ENCODE measurements around the gene DEPDC4. TPM values are rescaled to one million over a fixed set of nuclear protein-coding genes. Genes with fewer than 3 reads are reported as not detected.

DEPDC4 gene
- total RNA-seq, 5 donors from 2014 or later (not counting 1 experiment from before 2014, with no cell fraction given), result 0.38 to 0.93 (median 0.61) TPM; not detected in 1

GRCh38 chr12:100214518-100214917 is 52.4 kb downstream of the DEPDC4 start:
- Mint-ChIP-seq H3K27me3 (no peaks in the 10 kb centered on the region), H3K9me3 (no peaks in the 10 kb centered on the region), H3K4me3 (no peak overlapping the region), H3K36me3 (peaks cover 36% of the 10 kb centered on the region), H3K4me1 (peaks cover 0 to 2% (median 0%) of the 10 kb centered on the region in 3 donors), H3K27ac (peak overlapping the region in 1 of 2 donors; percentile 54)
- no peaks in the 10 kb centered on the region for H3K27me3 ChIP-seq (replicated peaks in 1 of 2; ENCODE audit: control insufficient read depth in 2 of 2, extremely low read depth in 1 of 2, insufficient read depth in 2 of 2, low read length in 1 of 2)
- ChIA-PET POLR2A (no interaction called here), CTCF (no interaction called here)
- H3K36me3 ChIP-seq (ENCODE audit: control insufficient read depth in 2 of 2, extremely low read depth in 1 of 2, insufficient read depth in 1 of 2, low read length in 1 of 2), result peaks cover 15 to 76% of the 10 kb centered on the region in 2 donors
- H3K4me1 ChIP-seq (ENCODE audit: control insufficient read depth in 1 of 2, extremely low read depth in 1 of 2, insufficient read depth in 2 of 2, low read length in 2 of 2), result no peaks in the 10 kb centered on the region
- ATAC-seq (replicated peaks in 1 of 4) (no peak), DNase-seq (no peak)
- no peaks in the 10 kb centered on the region for H3K9me3 ChIP-seq
- WGBS (ENCODE audit: insufficient coverage), result no CpG with 5 or more reads among the region's 2 CpGs
- no peak overlapping the region for H3K4me3 ChIP-seq (ENCODE audit: control insufficient read depth in 1 of 2, extremely low read depth in 1 of 2, low read length in 1 of 2)
- H3K27ac ChIP-seq (ENCODE audit: low read length), result no peak overlapping the region

- Mint-ChIP-seq H3K27ac (no peak overlapping the region), H3K27me3 (no peaks in the 10 kb centered on the region), H3K4me3 (no peak overlapping the region), H3K9me3 (no peaks in the 10 kb centered on the region), H3K4me1 (peaks cover 0 to 2% (median 0%) of the 10 kb centered on the region in 3 donors), H3K36me3 (peaks cover 40% of the 10 kb centered on the region)
- Histone ChIP-seq H3K36me3 (ENCODE audit: control insufficient read depth in 2 of 2, extremely low read depth in 1 of 2, insufficient read depth in 1 of 2, low read length in 1 of 2) (peaks cover 15 to 81% of the 10 kb centered on the region in 2 donors), H3K4me1 (ENCODE audit: control insufficient read depth in 1 of 2, extremely low read depth in 1 of 2, insufficient read depth in 2 of 2, low read length in 2 of 2) (no peaks in the 10 kb centered on the region), H3K27me3 (replicated peaks in 1 of 2; ENCODE audit: control insufficient read depth in 2 of 2, extremely low read depth in 1 of 2, insufficient read depth in 2 of 2, low read length in 1 of 2) (no peaks in the 10 kb centered on the region), H3K9me3 (no peaks in the 10 kb centered on the region), H3K27ac (ENCODE audit: low read length) (no peak overlapping the region), H3K4me3 (ENCODE audit: control insufficient read depth in 1 of 2, extremely low read depth in 1 of 2, low read length in 1 of 2) (no peak overlapping the region)
- ChIA-PET POLR2A (interaction anchor here in 1 of 2 donors (0.7 kb wide), 1 partner anchor 1184 kb away, joined by 4 read pairs; no protein-coding TSS in a partner anchor), CTCF (interaction anchor here in 1 of 2 donors (0.8 kb wide), 1 partner anchor 22 kb away, joined by 3 read pairs; no protein-coding TSS in a partner anchor)
- 83% methylated on average over 1 of the region's 5 CpGs for WGBS (ENCODE audit: insufficient coverage)
- DNase-seq, result no peak
- ATAC-seq (replicated peaks in 1 of 4), result no peak
Measured at GRCh38 chr12:100213016-100213891, 53.6 kb downstream of the DEPDC4 start.

GRCh38 chr12:100211698-100212097 is 55.2 kb downstream of the DEPDC4 start:
- WGBS (ENCODE audit: insufficient coverage), result no CpG with 5 or more reads among the region's 2 CpGs
- Mint-ChIP-seq H3K4me3 (no peak overlapping the region), H3K36me3 (peaks cover 42% of the 10 kb centered on the region), H3K27ac (no peak overlapping the region), H3K4me1 (peaks cover 0 to 2% (median 0%) of the 10 kb centered on the region in 3 donors), H3K9me3 (no peaks in the 10 kb centered on the region), H3K27me3 (no peaks in the 10 kb centered on the region)
- no peak for ATAC-seq (replicated peaks in 1 of 4)
- ChIA-PET CTCF (no interaction called here), POLR2A (interaction anchor here in 1 of 2 donors (0.6 to 1.1 kb wide), 3 partner anchors 11 to 1911 kb away, joined by 3 read pairs; partner anchors contain the start of gene ACTR6)
- Histone ChIP-seq H3K27ac (ENCODE audit: low read length) (no peak overlapping the region), H3K9me3 (no peaks in the 10 kb centered on the region), H3K4me3 (ENCODE audit: control insufficient read depth in 1 of 2, extremely low read depth in 1 of 2, low read length in 1 of 2) (no peak overlapping the region), H3K27me3 (replicated peaks in 1 of 2; ENCODE audit: control insufficient read depth in 2 of 2, extremely low read depth in 1 of 2, insufficient read depth in 2 of 2, low read length in 1 of 2) (no peaks in the 10 kb centered on the region), H3K36me3 (ENCODE audit: control insufficient read depth in 2 of 2, extremely low read depth in 1 of 2, insufficient read depth in 1 of 2, low read length in 1 of 2) (peaks cover 15 to 84% of the 10 kb centered on the region in 2 donors), H3K4me1 (ENCODE audit: control insufficient read depth in 1 of 2, extremely low read depth in 1 of 2, insufficient read depth in 2 of 2, low read length in 2 of 2) (no peaks in the 10 kb centered on the region)
- no peak for DNase-seq

- Histone ChIP-seq H3K4me3 (ENCODE audit: control insufficient read depth in 1 of 2, extremely low read depth in 1 of 2, low read length in 1 of 2) (no peak overlapping the region), H3K9me3 (no peaks in the 10 kb centered on the region), H3K27ac (ENCODE audit: low read length) (no peak overlapping the region), H3K4me1 (ENCODE audit: control insufficient read depth in 1 of 2, extremely low read depth in 1 of 2, insufficient read depth in 2 of 2, low read length in 2 of 2) (no peaks in the 10 kb centered on the region), H3K36me3 (ENCODE audit: control insufficient read depth in 2 of 2, extremely low read depth in 1 of 2, insufficient read depth in 1 of 2, low read length in 1 of 2) (peaks cover 5 to 74% of the 10 kb centered on the region in 2 donors), H3K27me3 (replicated peaks in 1 of 2; ENCODE audit: control insufficient read depth in 2 of 2, extremely low read depth in 1 of 2, insufficient read depth in 2 of 2, low read length in 1 of 2) (no peaks in the 10 kb centered on the region)
- WGBS (ENCODE audit: insufficient coverage), result 100% methylated on average over 4 of the region's 5 CpGs
- DNase-seq (no peak), ATAC-seq (replicated peaks in 1 of 4) (no peak)
- no peak overlapping the region for H3K27ac Mint-ChIP-seq
- no peak overlapping the region for H3K4me3 Mint-ChIP-seq
- peaks cover 0 to 8% (median 5%) of the 10 kb centered on the region in 3 donors for H3K4me1 Mint-ChIP-seq
- peaks cover 29% of the 10 kb centered on the region for H3K36me3 Mint-ChIP-seq
- H3K27me3 Mint-ChIP-seq, result no peaks in the 10 kb centered on the region
- no peaks in the 10 kb centered on the region for H3K9me3 Mint-ChIP-seq
- ChIA-PET CTCF (interaction anchor here in 1 of 2 donors (0.5 kb wide), 1 partner anchor 122 kb away, joined by 4 read pairs; no protein-coding TSS in a partner anchor), POLR2A (no interaction called here)
Measured at GRCh38 chr12:100208834-100209233, 58.0 kb downstream of the DEPDC4 start.

- peaks cover 0 to 11% of the 10 kb centered on the region in 2 experiments for H3K4me1 ChIP-seq (ENCODE audit: control insufficient read depth in 1 of 2, extremely low read depth in 1 of 2, insufficient read depth in 2 of 2, low read length in 2 of 2)
- H3K27ac ChIP-seq (ENCODE audit: low read length), result no peak overlapping the region
- H3K4me1 Mint-ChIP-seq, result peaks cover 7 to 21% (median 16%) of the 10 kb centered on the region in 3 donors
- H3K36me3 Mint-ChIP-seq, result peaks cover 27% of the 10 kb centered on the region
- H3K36me3 ChIP-seq (ENCODE audit: control insufficient read depth in 2 of 2, extremely low read depth in 1 of 2, insufficient read depth in 1 of 2, low read length in 1 of 2), result peaks cover 0 to 61% of the 10 kb centered on the region in 2 donors
- no peak overlapping the region for H3K27ac Mint-ChIP-seq
- no peaks in the 10 kb centered on the region for H3K27me3 Mint-ChIP-seq
- H3K4me3 ChIP-seq (ENCODE audit: control insufficient read depth in 1 of 2, extremely low read depth in 1 of 2, low read length in 1 of 2), result no peak overlapping the region
- no peaks in the 10 kb centered on the region for H3K27me3 ChIP-seq (replicated peaks in 1 of 2; ENCODE audit: control insufficient read depth in 2 of 2, extremely low read depth in 1 of 2, insufficient read depth in 2 of 2, low read length in 1 of 2)
- no peaks in the 10 kb centered on the region for H3K9me3 ChIP-seq
- ChIA-PET POLR2A (interaction anchor here in 1 of 2 donors (0.6 kb wide), 1 partner anchor 72 kb away, joined by 3 read pairs; no protein-coding TSS in a partner anchor), CTCF (no interaction called here)
- no CpG with 5 or more reads among the region's 2 CpGs for WGBS (ENCODE audit: insufficient coverage)
- H3K9me3 Mint-ChIP-seq, result no peaks in the 10 kb centered on the region
- no peak overlapping the region for H3K4me3 Mint-ChIP-seq
- ATAC-seq (replicated peaks in 1 of 4), result no peak
- DNase-seq, result no peak
Measured at GRCh38 chr12:100207311-100207710, 59.6 kb downstream of the DEPDC4 start.

- peak overlapping the region; percentile 98 to 99 (median 99) for H3K4me3 Mint-ChIP-seq
- peaks cover 10 to 36% of the 10 kb centered on the region in 2 experiments for H3K4me1 ChIP-seq (ENCODE audit: control insufficient read depth in 1 of 2, extremely low read depth in 1 of 2, insufficient read depth in 2 of 2, low read length in 2 of 2)
- peaks cover 43 to 50% (median 43%) of the 10 kb centered on the region in 3 donors for H3K4me1 Mint-ChIP-seq
- WGBS (ENCODE audit: insufficient coverage), result 71% methylated on average over 8 of the region's 24 CpGs
- H3K27ac ChIP-seq (ENCODE audit: low read length), result peak overlapping the region; percentile 93
- ChIA-PET POLR2A (interaction anchor here in 1 of 2 donors (0.6 kb wide), 2 partner anchors 8 to 19 kb away, joined by 3 to 6 read pairs; no protein-coding TSS in a partner anchor), CTCF (interaction anchor here (0.7 to 1.5 kb wide), 10 partner anchors 15 to 107 kb away, joined by 3 to 11 read pairs (median 4); partner anchors contain the start of genes DEPDC4 (in 1 of the 2) and SCYL2 (in 1 of the 2))
- H3K27me3 ChIP-seq (replicated peaks in 1 of 2; ENCODE audit: control insufficient read depth in 2 of 2, extremely low read depth in 1 of 2, insufficient read depth in 2 of 2, low read length in 1 of 2), result no peaks in the 10 kb centered on the region
- peaks cover 4% of the 10 kb centered on the region for H3K36me3 Mint-ChIP-seq
- DNase-seq (no peak), ATAC-seq (replicated peaks in 1 of 4) (no peak)
- H3K9me3 Mint-ChIP-seq, result no peaks in the 10 kb centered on the region
- H3K9me3 ChIP-seq, result no peaks in the 10 kb centered on the region
- peak overlapping the region in 1 of 2 donors; percentile 76 for H3K4me3 ChIP-seq (ENCODE audit: control insufficient read depth in 1 of 2, extremely low read depth in 1 of 2, low read length in 1 of 2)
- H3K27me3 Mint-ChIP-seq, result no peaks in the 10 kb centered on the region
- peaks cover 0 to 14% of the 10 kb centered on the region in 2 donors for H3K36me3 ChIP-seq (ENCODE audit: control insufficient read depth in 2 of 2, extremely low read depth in 1 of 2, insufficient read depth in 1 of 2, low read length in 1 of 2)
- peak overlapping the region; percentile 98 to 99 for H3K27ac Mint-ChIP-seq
Measured at GRCh38 chr12:100201604-100202423, 65.1 kb downstream of the DEPDC4 start.

All from T-cell (primary cell).